Tibial nerve (tissue), 4 donors: ENCODE measurements around the gene ZFAND2B.

ENCODE experiments used
- CTCF ChIP-seq, 5 experiments: fragments of 200-600 bp in 3 of 5; fragments of 450-650 bp in 2 of 5; sonication (generic) in 3 of 5; IDR thresholded peaks; one replicate each; pipeline ENCODE4 v1.5.1; 2016 to 2019; ENCODE audit warnings: antibody characterized with exemption in 5 of 5, mild to moderate bottlenecking in 3 of 5, moderate library complexity in 2 of 5
- EP300 ChIP-seq, 2 donors: sonication (generic); formaldehyde crosslinking; IDR thresholded peaks; one replicate each; pipeline ENCODE4 v1.6.1; 2017; ENCODE audit warnings: antibody characterized with exemption in 2 of 2, mild to moderate bottlenecking in 1 of 2
- POLR2A ChIP-seq, 2 donors: fragments of 450-650 bp; IDR thresholded peaks; one replicate each; pipeline ENCODE4 v1.6.1; 2017; ENCODE audit warnings: antibody characterized with exemption in 2 of 2, mild to moderate bottlenecking in 2 of 2, moderate library complexity in 2 of 2

- no peak for TF ChIP-seq CTCF (IDR thresholded peaks at IDR 0.05)
- TF ChIP-seq POLR2A (IDR thresholded peaks at IDR 0.05), result no peak
- no peak for TF ChIP-seq EP300 (IDR thresholded peaks at IDR 0.05)
Measured at GRCh38 chr2:219179601-219180465, 26.7 kb upstream of the ZFAND2B start.
